Measurements from ENCODE around the gene AFF3.

GRCh38 chr2:100064165-100064564, 78.2 kb downstream of the AFF3 start:
- TF ChIP-seq POLR2A (IDR thresholded peaks at IDR 0.05) (no peak), EP300 (IDR thresholded peaks at IDR 0.05; ENCODE audit: low read depth) (no peak)
- TF ChIP-seq, protein P1, sequence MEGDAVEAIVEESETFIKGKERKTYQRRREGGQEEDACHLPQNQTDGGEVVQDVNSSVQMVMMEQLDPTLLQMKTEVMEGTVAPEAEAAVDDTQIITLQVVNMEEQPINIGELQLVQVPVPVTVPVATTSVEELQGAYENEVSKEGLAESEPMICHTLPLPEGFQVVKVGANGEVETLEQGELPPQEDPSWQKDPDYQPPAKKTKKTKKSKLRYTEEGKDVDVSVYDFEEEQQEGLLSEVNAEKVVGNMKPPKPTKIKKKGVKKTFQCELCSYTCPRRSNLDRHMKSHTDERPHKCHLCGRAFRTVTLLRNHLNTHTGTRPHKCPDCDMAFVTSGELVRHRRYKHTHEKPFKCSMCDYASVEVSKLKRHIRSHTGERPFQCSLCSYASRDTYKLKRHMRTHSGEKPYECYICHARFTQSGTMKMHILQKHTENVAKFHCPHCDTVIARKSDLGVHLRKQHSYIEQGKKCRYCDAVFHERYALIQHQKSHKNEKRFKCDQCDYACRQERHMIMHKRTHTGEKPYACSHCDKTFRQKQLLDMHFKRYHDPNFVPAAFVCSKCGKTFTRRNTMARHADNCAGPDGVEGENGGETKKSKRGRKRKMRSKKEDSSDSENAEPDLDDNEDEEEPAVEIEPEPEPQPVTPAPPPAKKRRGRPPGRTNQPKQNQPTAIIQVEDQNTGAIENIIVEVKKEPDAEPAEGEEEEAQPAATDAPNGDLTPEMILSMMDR (IDR thresholded peaks at IDR 0.05) = no peak
